CD8-positive, alpha-beta memory T cell (primary cell): ENCODE results near the gene SLIT3. TPM values are rescaled to one million over a fixed set of nuclear protein-coding genes. Genes with fewer than 3 reads are reported as not detected.

Source experiments
- CTCF ChIA-PET: fragments of 350-600 bp; sonication (Branson Sonifier 250); formaldehyde crosslinking; loops from one replicate; lab custom pipeline; 2021; ENCODE audit warnings: antibody characterized with exemption; lab: Charles Lee
- POLR2A ChIA-PET: fragments of 350-600 bp; sonication (Branson Sonifier 250); formaldehyde crosslinking; loops from one replicate; lab custom pipeline; 2021; ENCODE audit warnings: antibody characterized with exemption; lab: Charles Lee
- DNase-seq, 5 donors: peaks; one replicate each; pipeline versions ENCODE4 v3.0.0 to v3.0.0-alpha.2; 2020 to 2022; ENCODE audit warnings: mixed read lengths in 1 of 5
- H3K27ac ChIP-seq: one replicate; pipeline ENCODE4 v1.7.0; 2013; ENCODE audit warnings: low read depth, mild to moderate bottlenecking, low read length, moderate library complexity
- H3K27me3 ChIP-seq: 2 replicates; pipeline ENCODE4 v1.7.0; 2013; ENCODE audit warnings: low read length, mild to moderate bottlenecking; ENCODE audit not compliant: insufficient read depth, poor library complexity, severe bottlenecking
- H3K36me3 ChIP-seq: 2 replicates; pipeline ENCODE4 v1.7.0; 2013; ENCODE audit warnings: mild to moderate bottlenecking, low read length, moderate library complexity; ENCODE audit not compliant: insufficient read depth
- H3K4me1 ChIP-seq: 2 replicates; pipeline ENCODE4 v1.7.0; 2013; ENCODE audit warnings: mild to moderate bottlenecking, low read length, moderate library complexity; ENCODE audit not compliant: insufficient read depth
- H3K4me3 ChIP-seq: 2 replicates; pipeline ENCODE4 v1.7.0; 2013; ENCODE audit warnings: mild to moderate bottlenecking, low read length
- H3K9me3 ChIP-seq: 2 replicates; pipeline ENCODE4 v1.7.0; 2013; ENCODE audit warnings: mild to moderate bottlenecking, low read length
- H3K27ac Mint-ChIP-seq, 8 donors: one replicate each; pipeline ENCODE4 v1.8.0; 2020 to 2021; ENCODE audit warnings: mixed read lengths in 8 of 8, mild to moderate bottlenecking in 6 of 8, inconsistent platforms in 3 of 8, moderate library complexity in 3 of 8
- H3K27me3 Mint-ChIP-seq, 2 donors: one replicate each; pipeline ENCODE4 v1.8.0; 2020 to 2021; ENCODE audit warnings: mixed read lengths in 2 of 2, mild to moderate bottlenecking in 1 of 2, moderate library complexity in 1 of 2
- H3K36me3 Mint-ChIP-seq, 3 donors: one replicate each; pipeline ENCODE4 v1.8.0; 2020 to 2021; ENCODE audit warnings: mixed read lengths in 3 of 3, inconsistent platforms in 1 of 3, mild to moderate bottlenecking in 1 of 3
- H3K4me1 Mint-ChIP-seq, 3 donors: one replicate each; pipeline ENCODE4 v1.8.0; 2020 to 2021; ENCODE audit warnings: mixed read lengths in 3 of 3, inconsistent platforms in 1 of 3, mild to moderate bottlenecking in 1 of 3
- H3K4me3 Mint-ChIP-seq, 7 donors: one replicate each; pipeline ENCODE4 v1.8.0; 2020 to 2021; ENCODE audit warnings: mixed read lengths in 7 of 7, mild to moderate bottlenecking in 6 of 7, moderate library complexity in 4 of 7, inconsistent platforms in 2 of 7
- H3K9me3 Mint-ChIP-seq, 5 donors: one replicate each; pipeline ENCODE4 v1.8.0; 2020 to 2022; ENCODE audit warnings: mixed read lengths in 5 of 5, mild to moderate bottlenecking in 3 of 5, moderate library complexity in 2 of 5, inconsistent platforms in 1 of 5
- polyA plus RNA-seq: library from polyadenylated mRNA; unstranded; fragments of 300-500 nt; fragmentation: Illumina TruSeq; gene quantifications from one replicate; pipeline ENCODE4 v1.2.3, GENCODE V29; 2021
- total RNA-seq, 2 experiments: library from RNA; stranded (reverse); gene quantifications; one replicate each; pipeline ENCODE4 v1.2.3, GENCODE V29; 2021

Gene SLIT3
- total and polyA plus RNA-seq, 3 experiments from 2014 or later = 0.49 to 0.72 TPM; not detected in 1

GRCh38 chr5:168770036-168770498, 530.9 kb downstream of the SLIT3 start:
- no peaks in the 10 kb centered on the region for H3K9me3 ChIP-seq
- ChIA-PET POLR2A (no interaction called here), CTCF (no interaction called here)
- no peaks in the 10 kb centered on the region for H3K4me1 Mint-ChIP-seq
- peaks cover 0 to 4% of the 10 kb centered on the region in 2 donors for H3K27me3 Mint-ChIP-seq
- no peaks in the 10 kb centered on the region for H3K4me1 ChIP-seq
- H3K27ac Mint-ChIP-seq = peak overlapping the region in 1 of 8 donors; percentile 21
- no peak overlapping the region for H3K4me3 ChIP-seq
- H3K27me3 ChIP-seq = no peaks in the 10 kb centered on the region
- H3K36me3 ChIP-seq = no peaks in the 10 kb centered on the region
- H3K27ac ChIP-seq = no peak overlapping the region
- no peak overlapping the region for H3K4me3 Mint-ChIP-seq
- no peaks in the 10 kb centered on the region for H3K9me3 Mint-ChIP-seq
- no peaks in the 10 kb centered on the region for H3K36me3 Mint-ChIP-seq
- no peak for DNase-seq

GRCh38 chr5:168768172-168768571, 532.8 kb downstream of the SLIT3 start:
- peaks cover 0 to 8% of the 10 kb centered on the region in 2 donors for H3K27me3 Mint-ChIP-seq
- H3K4me3 Mint-ChIP-seq = no peak overlapping the region
- DNase-seq = no peak
- CTCF ChIA-PET = no interaction called here
- Histone ChIP-seq H3K27ac (no peak overlapping the region), H3K4me3 (no peak overlapping the region), H3K9me3 (no peaks in the 10 kb centered on the region), H3K36me3 (no peaks in the 10 kb centered on the region), H3K27me3 (no peaks in the 10 kb centered on the region), H3K4me1 (no peaks in the 10 kb centered on the region)
- no peaks in the 10 kb centered on the region for H3K36me3 Mint-ChIP-seq
- POLR2A ChIA-PET = no interaction called here
- no peaks in the 10 kb centered on the region for H3K4me1 Mint-ChIP-seq
- no peaks in the 10 kb centered on the region for H3K9me3 Mint-ChIP-seq
- no peak overlapping the region for H3K27ac Mint-ChIP-seq

GRCh38 chr5:168766426-168766700, 534.6 kb downstream of the SLIT3 start:
- no peaks in the 10 kb centered on the region for H3K9me3 Mint-ChIP-seq
- Histone ChIP-seq H3K4me3 (no peak overlapping the region), H3K9me3 (no peaks in the 10 kb centered on the region), H3K27me3 (no peaks in the 10 kb centered on the region), H3K27ac (no peak overlapping the region), H3K4me1 (no peaks in the 10 kb centered on the region), H3K36me3 (no peaks in the 10 kb centered on the region)
- peaks cover 0 to 10% of the 10 kb centered on the region in 2 donors for H3K27me3 Mint-ChIP-seq
- ChIA-PET POLR2A (no interaction called here), CTCF (no interaction called here)
- no peak overlapping the region for H3K27ac Mint-ChIP-seq
- no peak for DNase-seq
- no peak overlapping the region for H3K4me3 Mint-ChIP-seq
- H3K36me3 Mint-ChIP-seq = no peaks in the 10 kb centered on the region
- no peaks in the 10 kb centered on the region for H3K4me1 Mint-ChIP-seq

- H3K4me1 ChIP-seq = no peaks in the 10 kb centered on the region
- Mint-ChIP-seq H3K4me1 (no peaks in the 10 kb centered on the region), H3K27ac (no peak overlapping the region), H3K27me3 (peaks cover 0 to 10% of the 10 kb centered on the region in 2 donors), H3K9me3 (no peaks in the 10 kb centered on the region), H3K4me3 (no peak overlapping the region), H3K36me3 (no peaks in the 10 kb centered on the region)
- no peaks in the 10 kb centered on the region for H3K9me3 ChIP-seq
- DNase-seq = no peak
- H3K27me3 ChIP-seq = no peaks in the 10 kb centered on the region
- H3K36me3 ChIP-seq = no peaks in the 10 kb centered on the region
- H3K27ac ChIP-seq = no peak overlapping the region
- CTCF ChIA-PET = no interaction called here
- POLR2A ChIA-PET = no interaction called here
- no peak overlapping the region for H3K4me3 ChIP-seq
Measured at GRCh38 chr5:168765551-168766425, 535.2 kb downstream of the SLIT3 start.

GRCh38 chr5:168765086-168765550, 535.8 kb downstream of the SLIT3 start:
- no peak overlapping the region for H3K27ac Mint-ChIP-seq
- Histone ChIP-seq H3K27me3 (no peaks in the 10 kb centered on the region), H3K36me3 (no peaks in the 10 kb centered on the region), H3K4me1 (no peaks in the 10 kb centered on the region), H3K27ac (no peak overlapping the region), H3K9me3 (no peaks in the 10 kb centered on the region), H3K4me3 (no peak overlapping the region)
- no peaks in the 10 kb centered on the region for H3K36me3 Mint-ChIP-seq
- ChIA-PET CTCF (no interaction called here), POLR2A (no interaction called here)
- peaks cover 3 to 10% of the 10 kb centered on the region in 2 donors for H3K27me3 Mint-ChIP-seq
- no peak for DNase-seq
- no peaks in the 10 kb centered on the region for H3K9me3 Mint-ChIP-seq
- H3K4me1 Mint-ChIP-seq = no peaks in the 10 kb centered on the region
- H3K4me3 Mint-ChIP-seq = no peak overlapping the region

GRCh38 chr5:168756453-168757391, 544.2 kb downstream of the SLIT3 start:
- no peaks in the 10 kb centered on the region for H3K36me3 Mint-ChIP-seq
- DNase-seq = no peak
- H3K4me1 Mint-ChIP-seq = no peaks in the 10 kb centered on the region
- Histone ChIP-seq H3K4me1 (no peaks in the 10 kb centered on the region), H3K36me3 (no peaks in the 10 kb centered on the region), H3K9me3 (no peaks in the 10 kb centered on the region), H3K4me3 (no peak overlapping the region), H3K27ac (no peak overlapping the region), H3K27me3 (no peaks in the 10 kb centered on the region)
- no peaks in the 10 kb centered on the region for H3K9me3 Mint-ChIP-seq
- CTCF ChIA-PET = no interaction called here
- POLR2A ChIA-PET = no interaction called here
- no peak overlapping the region for H3K27ac Mint-ChIP-seq
- peaks cover 4 to 14% of the 10 kb centered on the region in 2 donors for H3K27me3 Mint-ChIP-seq
- no peak overlapping the region for H3K4me3 Mint-ChIP-seq

GRCh38 chr5:168755548-168756093, 545.3 kb downstream of the SLIT3 start:
- no peaks in the 10 kb centered on the region for H3K4me1 ChIP-seq
- Mint-ChIP-seq H3K27me3 (peaks cover 4 to 14% of the 10 kb centered on the region in 2 donors), H3K4me3 (no peak overlapping the region), H3K36me3 (no peaks in the 10 kb centered on the region), H3K9me3 (no peaks in the 10 kb centered on the region), H3K4me1 (no peaks in the 10 kb centered on the region), H3K27ac (no peak overlapping the region)
- POLR2A ChIA-PET = no interaction called here
- no peak for DNase-seq
- CTCF ChIA-PET = no interaction called here
- H3K27me3 ChIP-seq = no peaks in the 10 kb centered on the region
- H3K27ac ChIP-seq = no peak overlapping the region
- no peak overlapping the region for H3K4me3 ChIP-seq
- no peaks in the 10 kb centered on the region for H3K9me3 ChIP-seq
- H3K36me3 ChIP-seq = no peaks in the 10 kb centered on the region
